Raji (cell line): ENCODE data around the gene UGT1A7.

Experiments
- POLR2A ChIP-seq: IDR thresholded peaks from 2 replicates; pipeline ENCODE4 v1.6.1; 2011; ENCODE audit warnings: low read depth, low read length, control low read depth; ENCODE audit not compliant: insufficient read depth

Gene UGT1A7

GRCh38 chr2:233700028-233700635, 18.4 kb downstream of the UGT1A7 start:
- no peak for TF ChIP-seq POLR2A

DNA sequence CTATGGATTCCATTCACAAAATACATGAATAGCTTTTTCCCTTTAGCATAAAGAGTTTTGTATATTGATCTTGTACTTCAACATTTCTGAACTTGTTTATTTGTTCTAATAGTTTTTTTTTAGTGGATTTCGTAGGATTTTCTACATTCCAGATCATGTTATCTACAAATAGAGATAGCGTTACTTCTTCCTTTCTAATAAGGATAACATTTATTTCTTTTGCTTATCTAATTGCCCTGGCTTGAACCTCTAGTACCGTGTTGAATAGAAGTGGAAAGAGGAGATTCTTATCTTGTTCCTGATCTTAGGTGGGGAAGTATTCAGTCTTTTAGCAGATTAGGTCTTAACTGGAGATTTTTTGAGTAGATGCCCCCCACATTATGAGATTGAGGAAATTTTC, 20.5 kb downstream of the UGT1A7 start:
- no peak for TF ChIP-seq POLR2A

GRCh38 chr2:233705911-233706506, 24.3 kb downstream of the UGT1A7 start:
- TF ChIP-seq POLR2A = no peak

DNA sequence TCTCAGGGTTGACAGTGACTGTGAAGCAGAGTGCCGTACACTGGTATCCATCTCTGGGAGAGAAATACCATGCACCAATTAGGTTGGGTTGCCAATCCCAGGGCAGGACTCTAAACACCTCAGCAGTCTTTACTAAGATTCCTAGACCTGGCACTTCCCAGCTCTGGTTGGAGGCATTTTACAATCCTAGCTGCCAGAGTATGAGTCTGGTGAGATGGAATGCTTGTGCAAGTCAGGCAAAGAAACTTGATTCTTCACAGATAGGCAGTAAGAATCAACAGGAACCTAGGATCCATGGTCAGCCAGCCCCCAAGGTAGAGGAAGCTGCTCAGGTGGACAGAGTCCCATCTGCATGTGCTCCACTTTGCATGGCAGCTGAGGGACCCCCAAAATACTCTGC, 25.0 kb downstream of the UGT1A7 start:
- no peak for TF ChIP-seq POLR2A

DNA sequence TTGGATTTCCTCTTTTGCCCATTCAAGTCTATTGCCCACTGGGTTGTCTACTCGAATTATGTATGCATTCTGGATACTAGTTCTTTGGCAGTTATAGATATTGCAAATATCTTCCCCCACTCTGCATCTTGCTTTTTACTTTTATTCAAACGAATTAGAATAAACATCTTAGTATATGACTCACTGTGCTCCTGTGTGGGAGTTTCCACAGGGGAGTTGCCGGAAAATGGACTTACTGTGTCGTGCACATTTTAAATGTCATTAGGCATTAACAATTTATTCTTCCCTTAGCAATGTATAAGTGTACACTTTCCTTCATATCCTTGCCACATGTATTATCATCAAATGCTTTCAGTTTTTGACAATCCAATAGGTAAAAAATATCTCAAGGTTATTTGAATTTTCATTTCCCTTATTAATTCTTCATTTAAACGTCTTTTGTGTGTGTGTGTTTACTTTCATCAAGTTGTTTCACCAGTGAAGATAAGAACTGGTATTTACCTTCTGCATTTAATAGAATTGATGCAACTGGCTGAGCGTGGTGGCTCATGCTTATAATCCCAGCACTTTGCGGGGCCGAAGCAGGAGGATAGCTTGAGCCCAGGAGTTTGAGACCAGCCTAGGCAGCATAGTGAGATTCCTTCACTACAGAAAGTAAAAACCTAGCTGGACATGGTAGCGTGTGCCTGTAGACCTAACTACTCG, 26.4 kb downstream of the UGT1A7 start:
- no peak for TF ChIP-seq POLR2A

DNA sequence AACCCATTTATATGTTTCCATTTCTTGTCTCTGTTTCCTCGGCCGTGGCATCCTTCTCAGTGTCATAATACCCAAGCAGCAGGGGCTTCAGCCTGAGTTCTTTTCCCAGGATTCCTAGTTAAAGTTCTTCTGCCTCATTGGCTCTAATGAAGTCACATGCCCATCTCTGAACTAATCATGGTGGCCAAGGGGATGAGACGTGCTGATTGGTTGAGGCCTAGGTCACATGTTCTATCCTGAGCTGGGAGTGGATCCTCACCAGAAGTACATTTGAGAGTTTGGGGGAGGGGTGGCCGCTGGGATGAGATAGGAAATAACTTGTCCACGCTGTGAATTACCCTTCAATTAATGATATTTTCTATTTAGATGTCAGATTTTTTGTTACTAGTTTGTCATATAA, 27.2 kb downstream of the UGT1A7 start:
- TF ChIP-seq POLR2A = no peak

DNA sequence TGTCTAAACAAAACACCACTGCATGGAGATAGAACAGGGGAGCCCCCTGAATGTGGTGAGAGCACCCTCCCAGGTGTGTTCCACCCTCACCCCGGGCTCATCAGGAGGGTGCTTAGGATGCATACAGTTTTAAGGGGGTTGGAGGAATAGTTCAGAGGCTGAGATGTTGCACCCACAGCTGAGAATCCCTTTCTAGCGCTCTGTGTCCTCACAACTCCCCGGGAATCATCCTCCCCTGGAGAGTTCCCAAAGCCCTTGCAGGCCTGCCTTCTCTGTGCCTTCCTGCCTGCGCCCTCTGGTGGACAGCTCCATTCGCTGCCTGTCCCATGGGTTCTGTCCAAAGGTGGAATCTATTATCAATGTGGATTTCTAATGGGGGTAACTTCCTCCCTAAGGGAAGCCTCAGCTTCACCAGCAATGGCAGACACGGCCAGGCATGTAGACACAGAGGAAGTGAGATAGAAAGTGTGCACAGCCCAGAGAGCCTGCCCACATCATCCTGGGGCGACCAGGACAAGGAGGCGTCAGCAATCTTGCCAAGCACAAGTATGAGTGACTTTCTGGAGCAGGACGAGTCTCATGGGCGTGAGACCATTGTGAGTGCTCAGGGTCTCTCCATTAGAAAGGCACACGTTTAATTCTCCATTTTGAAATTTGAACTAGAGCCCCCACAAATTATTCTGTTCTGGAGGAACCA, 29.8 kb downstream of the UGT1A7 start:
- no peak for TF ChIP-seq POLR2A

GRCh38 chr2:233712611-233713261, 31.0 kb downstream of the UGT1A7 start, which contains the start of gene UGT1A5:
Gene UGT1A5, plus strand, starts transcription at chr2:233712907. Its CDS starts 85 bp downstream, at chr2:233712992.
- no peak for TF ChIP-seq POLR2A

DNA sequence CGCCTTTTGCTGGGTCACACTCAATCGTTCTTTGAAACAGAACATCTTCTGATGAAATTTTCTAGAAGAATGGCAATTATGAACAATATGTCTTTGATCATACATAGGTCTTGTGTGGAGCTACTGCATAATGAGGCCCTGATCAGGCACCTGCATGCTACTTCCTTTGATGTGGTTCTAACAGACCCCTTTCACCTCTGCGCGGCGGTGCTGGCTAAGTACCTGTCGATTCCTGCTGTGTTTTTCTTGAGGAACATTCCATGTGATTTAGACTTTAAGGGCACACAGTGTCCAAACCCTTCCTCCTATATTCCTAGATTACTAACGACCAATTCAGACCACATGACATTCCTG, 31.5 kb downstream of the UGT1A7 start:
- no peak for TF ChIP-seq POLR2A

DNA sequence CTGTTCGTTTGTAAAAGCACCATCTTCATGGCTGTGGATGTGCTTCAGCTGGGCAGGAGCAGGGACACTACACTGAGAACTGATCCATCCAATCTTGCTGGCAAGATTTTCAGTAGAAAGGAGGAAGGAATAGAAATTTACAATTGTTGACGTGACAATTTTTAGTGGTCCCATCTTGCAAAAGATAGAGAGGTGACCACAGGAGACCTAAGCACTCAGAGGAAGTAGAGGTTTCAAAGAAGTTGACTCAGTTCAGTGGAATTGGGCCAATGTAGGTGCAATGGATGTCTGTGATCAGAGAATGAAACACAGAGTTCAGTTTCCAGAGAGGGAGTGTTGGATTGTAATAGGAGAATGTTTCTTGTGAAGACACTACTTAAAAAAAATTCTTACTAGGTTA, 32.4 kb downstream of the UGT1A7 start:
- no peak for TF ChIP-seq POLR2A

DNA sequence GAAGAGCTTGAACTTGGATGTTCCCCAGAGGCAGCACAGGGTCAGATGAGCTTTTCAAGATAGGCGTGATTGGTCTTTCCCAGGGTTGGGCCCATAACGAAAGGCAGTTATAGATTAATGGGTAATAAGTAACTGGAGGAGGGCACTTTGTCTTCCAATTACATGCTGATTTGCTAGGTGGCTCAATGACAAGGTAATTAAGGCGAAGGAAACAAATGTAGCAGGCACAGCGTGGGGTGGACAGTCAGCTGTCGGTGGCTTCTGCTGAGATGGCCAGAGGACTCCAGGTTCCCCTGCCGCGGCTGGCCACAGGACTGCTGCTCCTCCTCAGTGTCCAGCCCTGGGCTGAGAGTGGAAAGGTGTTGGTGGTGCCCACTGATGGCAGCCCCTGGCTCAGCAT, 36.9 kb downstream of the UGT1A7 start, which contains the start of gene UGT1A4:
TSS of gene UGT1A4 (plus strand) at position 185 of the 400 bp plus-strand sequence. CDS start at position 270, 85 bp downstream.
- TF ChIP-seq POLR2A = no peak

DNA sequence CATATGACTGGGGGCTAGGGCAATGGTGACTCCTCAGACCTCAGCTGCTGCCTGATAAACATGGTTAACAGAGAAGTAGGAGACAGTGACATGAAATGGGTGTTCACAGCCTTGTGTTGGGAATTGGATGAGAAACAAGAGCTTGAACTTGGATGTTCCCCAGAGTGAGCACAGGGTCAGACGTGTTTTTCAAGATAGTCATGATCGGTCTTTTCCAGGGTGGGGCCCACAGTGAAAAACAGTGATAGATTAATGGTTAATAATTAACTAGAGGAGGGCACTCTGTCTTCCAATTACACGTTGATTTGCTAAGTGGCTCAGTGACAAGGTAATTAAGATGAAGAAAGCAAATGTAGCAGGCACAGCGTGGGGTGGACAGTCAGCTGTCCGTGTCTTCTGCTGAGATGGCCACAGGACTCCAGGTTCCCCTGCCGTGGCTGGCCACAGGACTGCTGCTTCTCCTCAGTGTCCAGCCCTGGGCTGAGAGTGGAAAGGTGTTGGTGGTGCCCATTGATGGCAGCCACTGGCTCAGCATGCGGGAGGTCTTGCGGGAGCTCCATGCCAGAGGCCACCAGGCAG, 47.1 kb downstream of the UGT1A7 start, which contains the start of gene UGT1A3:
TSS of gene UGT1A3 (plus strand) at position 320 of the 579 bp plus-strand sequence. CDS start at position 405, 85 bp downstream.
- TF ChIP-seq POLR2A = no peak

- no peak for TF ChIP-seq POLR2A
Observed at GRCh38 chr2:233740870-233741269, 59.2 kb downstream of the UGT1A7 start.

- TF ChIP-seq POLR2A = no peak
Observed at GRCh38 chr2:233743464-233744259, 62.0 kb downstream of the UGT1A7 start.
